KMS-11 (cell line): ENCODE results near the gene MYO1C.

ENCODE experiments used
- H2AFZ ChIP-seq: fragments of 200-600 bp; sonication (generic); 2 replicates; pipeline ENCODE4 v1.6.1; 2016; ENCODE audit warnings: antibody characterized with exemption, mixed run types, low read depth
- H3K27ac ChIP-seq: fragments of 200-600 bp; sonication (generic); 2 replicates; pipeline ENCODE4 v1.6.1; 2016; ENCODE audit warnings: mild to moderate bottlenecking, mixed run types
- H3K27me3 ChIP-seq: fragments of 200-600 bp; sonication (generic); 2 replicates; pipeline ENCODE4 v1.6.1; 2017; ENCODE audit warnings: mild to moderate bottlenecking, low read depth, mixed run types, moderate library complexity; ENCODE audit not compliant: insufficient read depth
- H3K36me3 ChIP-seq: fragments of 200-600 bp; sonication (generic); 2 replicates; pipeline ENCODE4 v1.6.1; 2017; ENCODE audit warnings: mild to moderate bottlenecking, mixed run types; ENCODE audit not compliant: insufficient read depth
- H3K4me1 ChIP-seq: fragments of 200-600 bp; sonication (generic); 2 replicates; pipeline ENCODE4 v1.6.1; 2016; ENCODE audit warnings: mild to moderate bottlenecking, low read depth, mixed run types; ENCODE audit not compliant: poor library complexity, severe bottlenecking
- H3K4me2 ChIP-seq: fragments of 200-600 bp; sonication (generic); 2 replicates; pipeline ENCODE4 v1.7.0; 2016; ENCODE audit warnings: mild to moderate bottlenecking, mixed run types
- H3K4me3 ChIP-seq: fragments of 200-600 bp; sonication (generic); IDR thresholded peaks from 2 replicates; pipeline ENCODE4 v1.6.1; 2017; ENCODE audit warnings: low read depth, low read length, mixed read lengths; ENCODE audit not compliant: insufficient read depth
- H3K79me2 ChIP-seq: fragments of 200-600 bp; sonication (generic); 2 replicates; pipeline ENCODE4 v1.6.1; 2016; ENCODE audit warnings: low read depth, mixed run types; ENCODE audit not compliant: insufficient read depth
- H3K9ac ChIP-seq: fragments of 200-600 bp; sonication (generic); 2 replicates; pipeline ENCODE4 v1.6.1; 2016; ENCODE audit warnings: mild to moderate bottlenecking, mixed run types
- H4K20me1 ChIP-seq: fragments of 200-600 bp; sonication (generic); 2 replicates; pipeline ENCODE4 v1.6.1; 2016; ENCODE audit warnings: mild to moderate bottlenecking, mixed run types; ENCODE audit not compliant: insufficient read depth
- CTCF ChIP-seq: fragments of 200-600 bp; sonication (generic); conservative IDR thresholded peaks from 2 replicates; pipeline ENCODE4 v1.6.1; 2017; ENCODE audit warnings: low read depth, mild to moderate bottlenecking, antibody characterized with exemption, low read length, moderate library complexity, mixed read lengths

Gene MYO1C

GRCh38 chr17:1462164-1463112 is 30.0 kb downstream of the MYO1C start:
- Histone ChIP-seq H4K20me1 (no peaks in the 10 kb centered on the region), H3K79me2 (no peaks in the 10 kb centered on the region), H3K36me3 (no peaks in the 10 kb centered on the region), H3K4me3 (no peak overlapping the region), H3K27me3 (no peaks in the 10 kb centered on the region), H3K4me1 (peaks cover 13% of the 10 kb centered on the region), H3K27ac (no peak overlapping the region; the same call in 1 of the 2 replicates), H2AFZ (no peak overlapping the region), H3K9ac (no peak overlapping the region), H3K4me2 (no peak overlapping the region)
- TF ChIP-seq CTCF: no peak

GRCh38 chr17:1461198-1461944 is 31.1 kb downstream of the MYO1C start:
- H3K79me2 ChIP-seq: no peaks in the 10 kb centered on the region
- H3K4me2 ChIP-seq: no peak overlapping the region
- H3K4me1 ChIP-seq: peaks cover 17% of the 10 kb centered on the region
- no peaks in the 10 kb centered on the region for H3K27me3 ChIP-seq
- H3K36me3 ChIP-seq: no peaks in the 10 kb centered on the region
- H3K27ac ChIP-seq: no peak overlapping the region
- no peak overlapping the region for H3K4me3 ChIP-seq
- H3K9ac ChIP-seq: no peak overlapping the region
- no peak for TF ChIP-seq CTCF
- no peak overlapping the region for H2AFZ ChIP-seq
- no peaks in the 10 kb centered on the region for H4K20me1 ChIP-seq

GRCh38 chr17:1460233-1460632 is 32.3 kb downstream of the MYO1C start:
- Histone ChIP-seq H3K4me3 (no peak overlapping the region), H3K4me2 (no peak overlapping the region), H3K27ac (no peak overlapping the region), H2AFZ (no peak overlapping the region), H3K4me1 (peaks cover 18% of the 10 kb centered on the region), H3K79me2 (peaks cover 4% of the 10 kb centered on the region; the same call in 1 of the 2 replicates), H3K9ac (no peak overlapping the region), H4K20me1 (no peaks in the 10 kb centered on the region), H3K27me3 (no peaks in the 10 kb centered on the region), H3K36me3 (no peaks in the 10 kb centered on the region)
- no peak for TF ChIP-seq CTCF

GRCh38 chr17:1455797-1456599 is 36.5 kb downstream of the MYO1C start, which contains the start of gene CRK:
Gene CRK (minus strand): TSS chr17:1456232. CDS start chr17:1456117, 115 bp downstream.
- no peak for TF ChIP-seq CTCF
- no peaks in the 10 kb centered on the region for H3K27me3 ChIP-seq
- H3K9ac ChIP-seq: peak within 1 kb of the TSS; percentile 78
- H2AFZ ChIP-seq: peak within 1 kb of the TSS; percentile 79
- no peaks in the 10 kb centered on the region for H3K36me3 ChIP-seq
- peak within 1 kb of the TSS; percentile 63 for H3K27ac ChIP-seq
- H3K4me1 ChIP-seq: peaks cover 18% of the 10 kb centered on the region
- H4K20me1 ChIP-seq: no peaks in the 10 kb centered on the region
- H3K4me3 ChIP-seq: no peak within 1 kb of the TSS
- peak within 1 kb of the TSS; percentile 84 for H3K4me2 ChIP-seq
- peaks cover 46% of the 10 kb centered on the region for H3K79me2 ChIP-seq
